GM18907 (cell line): ENCODE data around the gene MACF1.

ENCODE experiments used
- ATAC-seq: cut with Tn5 transposase; IDR thresholded peaks from one replicate; pipeline ENCODE4 v1.9.1; 2021; ENCODE audit warnings: mild to moderate bottlenecking, moderate library complexity; ENCODE audit not compliant: unreplicated experiment

Gene MACF1

GRCh38 chr1:39410915-39411436 is 206.5 kb downstream of the MACF1 start:
- no peak for ATAC-seq

- no peak for ATAC-seq
Observed at GRCh38 chr1:39411526-39412478, 207.3 kb downstream of the MACF1 start.

DNA sequence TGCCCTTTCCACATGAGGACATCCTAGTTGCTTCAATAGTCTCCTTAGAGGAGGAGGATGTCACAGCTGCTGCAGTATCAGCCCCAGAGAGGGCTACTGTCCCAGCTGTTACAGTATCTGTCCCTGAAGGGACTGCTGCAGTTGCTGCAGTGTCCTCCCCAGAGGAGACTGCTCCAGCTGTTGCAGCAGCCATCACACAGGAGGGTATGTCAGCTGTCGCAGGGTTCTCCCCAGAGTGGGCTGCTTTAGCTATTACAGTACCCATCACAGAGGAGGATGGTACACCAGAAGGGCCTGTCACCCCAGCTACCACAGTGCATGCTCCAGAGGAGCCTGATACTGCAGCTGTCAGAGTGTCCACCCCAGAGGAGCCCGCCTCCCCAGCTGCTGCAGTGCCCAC is 208.4 kb downstream of the MACF1 start:
- no peak for ATAC-seq

DNA sequence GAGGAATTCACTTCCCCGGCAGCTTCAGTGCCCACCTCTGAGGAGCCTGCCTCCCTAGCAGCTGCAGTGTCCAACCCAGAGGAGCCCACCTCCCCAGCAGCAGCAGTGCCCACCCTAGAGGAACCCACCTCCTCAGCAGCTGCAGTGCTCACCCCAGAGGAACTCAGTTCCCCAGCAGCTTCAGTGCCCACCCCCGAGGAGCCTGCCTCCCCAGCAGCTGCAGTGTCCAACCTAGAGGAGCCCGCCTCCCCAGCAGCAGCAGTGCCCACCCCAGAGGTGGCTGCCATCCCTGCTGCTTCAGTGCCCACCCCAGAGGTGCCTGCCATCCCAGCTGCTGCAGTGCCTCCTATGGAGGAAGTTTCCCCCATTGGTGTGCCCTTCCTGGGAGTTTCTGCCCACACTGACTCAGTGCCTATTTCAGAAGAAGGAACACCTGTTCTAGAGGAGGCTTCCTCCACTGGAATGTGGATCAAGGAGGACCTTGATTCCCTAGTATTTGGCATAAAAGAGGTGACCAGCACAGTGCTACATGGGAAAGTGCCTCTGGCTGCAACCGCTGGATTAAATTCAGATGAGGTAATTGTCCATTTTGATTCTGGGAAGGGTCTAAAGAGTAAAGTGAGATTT is 209.5 kb downstream of the MACF1 start:
- no peak for ATAC-seq

DNA sequence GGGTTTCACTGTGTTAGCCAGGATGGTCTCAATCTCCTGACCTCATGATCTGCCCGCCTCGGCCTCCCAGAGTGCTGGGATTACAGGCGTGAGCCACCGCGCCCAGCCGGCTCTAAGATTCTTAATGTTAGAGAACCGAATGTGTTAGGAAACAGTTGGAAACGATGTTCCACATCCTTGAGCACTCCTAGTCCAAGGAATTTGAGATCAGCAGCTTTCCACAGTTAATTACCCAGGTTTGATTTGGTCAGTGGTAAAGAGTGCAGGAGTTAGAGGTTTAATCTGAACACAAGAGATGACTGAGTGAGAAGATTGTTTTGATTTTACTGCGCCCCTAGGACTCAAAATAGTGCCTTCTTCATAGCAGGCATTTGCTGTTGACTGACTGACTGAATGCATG is 211.1 kb downstream of the MACF1 start:
- ATAC-seq = no peak

GRCh38 chr1:39416609-39417008 is 212.1 kb downstream of the MACF1 start:
- ATAC-seq = no peak

DNA sequence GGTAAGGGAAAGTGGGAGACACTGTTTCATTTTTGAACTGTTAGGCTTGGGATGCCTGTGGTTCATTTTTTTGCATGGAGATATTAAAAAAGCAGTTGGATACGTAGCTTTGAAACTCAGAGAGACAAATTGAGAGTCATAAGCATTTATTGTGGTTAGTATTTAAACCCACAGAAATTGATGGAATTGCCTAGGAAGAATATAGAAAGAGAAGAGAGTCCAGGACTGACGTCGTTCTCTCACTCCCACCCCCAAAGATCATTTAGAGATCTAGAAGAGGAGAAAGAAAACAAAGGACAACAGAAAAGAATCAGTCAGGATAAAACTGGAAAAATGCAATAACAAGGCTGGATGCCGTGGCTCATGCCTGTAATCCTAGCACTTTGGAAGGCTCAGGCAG is 213.7 kb downstream of the MACF1 start:
- no peak for ATAC-seq

GRCh38 chr1:39420493-39420892 is 216.0 kb downstream of the MACF1 start:
- ATAC-seq = no peak

DNA sequence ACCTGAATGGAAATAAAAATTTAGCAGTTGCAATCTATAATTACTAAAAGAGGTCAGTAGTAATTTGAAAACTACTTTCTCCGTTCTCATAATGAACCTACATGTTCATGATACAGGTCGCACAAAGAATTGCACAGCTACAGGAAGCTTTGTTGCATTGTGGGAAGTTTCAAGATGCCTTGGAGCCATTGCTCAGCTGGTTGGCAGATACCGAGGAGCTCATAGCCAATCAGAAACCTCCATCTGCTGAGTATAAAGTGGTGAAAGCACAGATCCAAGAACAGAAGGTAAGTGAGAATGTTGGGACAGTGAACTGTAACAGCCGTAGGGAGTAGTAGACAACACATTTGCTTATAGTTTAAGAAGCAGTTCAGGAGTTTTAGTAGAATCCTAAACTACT is 218.1 kb downstream of the MACF1 start:
- no peak for ATAC-seq

GRCh38 chr1:39425151-39425550 is 220.7 kb downstream of the MACF1 start:
- no peak for ATAC-seq

DNA sequence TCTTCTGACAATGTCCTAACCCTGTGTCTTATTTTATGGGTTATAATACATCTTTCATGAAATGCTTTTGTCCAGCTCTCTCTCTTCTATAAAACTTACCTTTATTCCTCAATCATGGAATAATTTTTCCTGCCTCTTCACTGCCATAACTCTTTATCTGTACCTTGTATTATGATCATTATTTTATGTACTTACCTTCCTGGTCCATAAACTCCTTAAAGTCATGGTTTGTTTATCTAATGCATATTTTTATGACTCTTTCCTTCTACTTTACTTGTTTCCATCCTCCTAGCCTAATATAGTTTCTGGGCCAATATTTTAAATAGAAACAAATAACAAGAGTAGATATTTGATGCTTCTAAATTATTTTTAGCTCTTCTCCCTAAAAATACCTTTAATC is 221.1 kb downstream of the MACF1 start:
- no peak for ATAC-seq

DNA sequence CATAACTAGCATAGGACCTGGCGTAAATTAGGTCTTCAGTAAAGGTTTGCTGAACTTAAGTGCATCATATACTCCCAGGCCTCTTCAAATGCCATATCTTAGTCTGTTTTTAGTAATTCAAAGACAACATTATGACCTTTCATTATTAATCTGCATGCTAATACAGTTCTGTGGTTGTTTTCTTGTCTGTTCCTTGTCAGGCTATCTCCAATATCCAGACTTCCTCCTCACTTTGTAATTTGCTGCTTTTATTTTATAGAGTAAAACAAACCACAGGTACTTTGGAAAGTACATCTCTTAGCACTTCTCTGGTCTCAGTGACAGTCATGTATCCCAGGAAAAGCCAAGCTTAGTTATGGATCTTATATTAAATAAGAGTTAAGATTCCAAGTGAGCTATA is 221.9 kb downstream of the MACF1 start:
- ATAC-seq = no peak

DNA sequence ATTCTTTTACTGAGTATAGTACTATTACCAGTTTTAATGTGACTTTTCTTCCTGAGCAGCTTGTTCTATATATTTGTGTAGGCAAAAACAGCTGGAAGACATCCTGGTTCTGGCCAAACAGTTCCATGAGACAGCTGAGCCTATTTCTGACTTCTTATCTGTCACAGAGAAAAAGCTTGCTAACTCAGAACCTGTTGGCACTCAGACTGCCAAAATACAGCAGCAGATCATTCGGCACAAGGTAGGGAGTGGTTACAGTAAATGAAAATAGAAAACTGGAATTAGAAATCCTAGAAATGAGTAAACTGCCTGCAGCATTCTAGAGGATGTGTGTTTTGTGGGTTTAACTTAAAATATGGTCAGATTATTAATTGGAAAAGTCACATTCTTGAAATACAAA is 222.9 kb downstream of the MACF1 start:
- ATAC-seq = no peak

GRCh38 chr1:39427912-39428311 is 223.4 kb downstream of the MACF1 start:
- no peak for ATAC-seq

GRCh38 chr1:39431927-39432326 is 227.4 kb downstream of the MACF1 start:
- ATAC-seq = no peak

- ATAC-seq = no peak
Observed at GRCh38 chr1:39434797-39435395, 230.4 kb downstream of the MACF1 start.

GRCh38 chr1:39435597-39435996 is 231.1 kb downstream of the MACF1 start:
- no peak for ATAC-seq

- ATAC-seq = no peak
Observed at GRCh38 chr1:39436842-39437241, 232.3 kb downstream of the MACF1 start.

DNA sequence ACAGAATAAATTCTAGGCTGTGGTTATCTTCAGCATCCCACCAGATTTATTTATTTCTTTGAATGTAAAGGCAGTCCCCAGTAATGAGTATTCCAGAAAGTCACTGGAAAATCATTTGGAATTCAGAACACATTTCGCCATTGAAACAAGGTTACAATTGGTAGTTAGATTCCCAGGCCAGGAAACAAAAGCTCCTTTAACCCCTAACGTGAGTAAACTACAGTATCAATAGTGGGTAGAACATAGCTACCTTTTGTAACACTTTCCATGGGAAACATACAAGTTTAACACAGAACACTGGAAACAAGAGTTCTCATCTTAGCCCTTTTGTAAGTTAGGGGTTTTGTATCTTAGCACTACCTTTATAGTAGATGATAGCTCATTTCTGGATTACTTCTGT is 233.5 kb downstream of the MACF1 start:
- ATAC-seq = no peak

DNA sequence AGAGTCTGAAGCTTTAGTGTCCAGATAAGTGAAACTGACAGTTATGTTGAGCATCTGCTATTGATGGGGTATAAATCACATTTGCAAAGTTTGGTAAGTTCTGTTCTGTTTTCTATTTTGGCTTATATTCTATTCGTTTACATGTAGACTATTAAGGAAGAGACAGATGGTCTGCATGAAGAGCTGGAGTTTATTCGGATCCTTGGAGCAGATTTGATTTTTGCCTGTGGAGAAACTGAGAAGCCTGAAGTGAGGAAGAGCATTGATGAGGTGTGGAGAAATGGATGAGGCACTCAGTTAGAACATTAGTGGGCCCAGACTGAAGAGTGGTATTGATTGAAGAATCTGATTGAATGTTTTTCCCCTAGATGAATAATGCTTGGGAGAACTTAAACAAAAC is 236.4 kb downstream of the MACF1 start:
- no peak for ATAC-seq

DNA sequence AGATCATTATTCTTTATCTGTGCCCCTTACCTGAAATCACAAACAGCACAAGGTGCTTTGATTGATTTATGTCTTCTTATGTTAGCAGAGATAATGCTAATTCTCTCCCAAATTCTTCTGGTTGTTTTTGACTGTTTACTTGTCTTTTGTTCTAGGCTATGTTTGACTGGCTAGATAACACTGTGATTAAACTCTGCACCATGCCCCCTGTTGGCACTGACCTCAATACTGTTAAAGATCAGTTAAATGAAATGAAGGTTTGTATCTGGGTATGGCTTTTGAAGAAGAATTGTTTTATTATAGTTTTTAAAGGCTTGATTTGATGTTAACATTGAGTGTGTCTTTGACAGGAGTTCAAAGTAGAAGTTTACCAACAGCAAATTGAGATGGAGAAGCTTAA is 237.3 kb downstream of the MACF1 start:
- ATAC-seq = no peak

- ATAC-seq = no peak
Observed at GRCh38 chr1:39445573-39445972, 241.1 kb downstream of the MACF1 start.
